Heart right ventricle (tissue), 16 donors: Measurements from ENCODE around the gene DGKZ. TPM values are rescaled to one million over a fixed set of nuclear protein-coding genes. Genes with fewer than 3 reads are reported as not detected.
A peak's percentile ranks its signal among the peaks of the same experiment; 100 is the strongest.

Source experiments
- ATAC-seq, 8 donors: fragments of 200-7000 bp; cut with Tn5 transposase; one replicate each; pipeline ENCODE4 v1.9.1; 2020; ENCODE audit warnings: mild to moderate bottlenecking in 8 of 8, moderate library complexity in 8 of 8, moderate number of reproducible peaks in 1 of 8
- DNase-seq, 2 donors: peaks; one replicate each; pipeline ENCODE4 v3.0.0-alpha.2; 2020
- H3K27ac ChIP-seq, 10 donors: fragments of 200-600 bp; sonication (generic) in 2 of 10; one replicate each; pipeline versions ENCODE4 v1.5.0 to v1.8.0; 2020 to 2022; ENCODE audit warnings: mild to moderate bottlenecking in 3 of 10
- H3K27me3 ChIP-seq, 7 donors: fragments of 200-600 bp; one replicate each; pipeline ENCODE4 v1.8.0; 2021 to 2022; ENCODE audit warnings: mild to moderate bottlenecking in 2 of 7
- H3K36me3 ChIP-seq, 9 donors: fragments of 200-600 bp; sonication (generic) in 1 of 9; one replicate each; pipeline versions ENCODE4 v1.5.0 to v1.8.0; 2020 to 2022; ENCODE audit warnings: mild to moderate bottlenecking in 2 of 9
- H3K4me1 ChIP-seq, 9 donors: fragments of 200-600 bp; sonication (generic) in 1 of 9; one replicate each; pipeline versions ENCODE4 v1.5.0 to v1.8.0; 2020 to 2022; ENCODE audit warnings: mild to moderate bottlenecking in 4 of 9
- H3K4me3 ChIP-seq, 10 donors: fragments of 200-600 bp; sonication (generic) in 2 of 10; one replicate each; pipeline versions ENCODE4 v1.5.0 to v1.8.0; 2020 to 2022; ENCODE audit warnings: mild to moderate bottlenecking in 7 of 10, moderate library complexity in 2 of 10
- H3K9me3 ChIP-seq, 11 donors: fragments of 200-600 bp in 10 of 11; sonication (generic) in 2 of 11; one replicate each; pipeline versions ENCODE4 v1.5.0 to v1.8.0; 2013 to 2022; ENCODE audit warnings: mild to moderate bottlenecking in 2 of 11, control low read depth in 1 of 11, moderate library complexity in 1 of 11
- WGBS, 2 donors: extraction: QIAGEN DNeasy Blood & Tissue Kit; methylation state at CpG; one replicate each; pipeline ENCODE4 v1.1.7; 2013; ENCODE audit warnings: inconsistent platforms in 1 of 2; 5-methylcytosine and 5-hydroxymethylcytosine counted together
- intact Hi-C, 10 donors: fragments of 100-400 bp; cut with DNase I; formaldehyde crosslinking; loops; one replicate each; pipeline versions ENCODE4 v1.11.1 to v1.14.2; 2022
- polyA plus RNA-seq, 2 donors: library from polyadenylated mRNA; stranded (reverse); fragments of 200-250 nt; gene quantifications; one replicate each; pipeline ENCODE4 v1.2.3, GENCODE V29; 2013
- total RNA-seq, 10 donors: library from RNA; stranded (reverse); fragmentation: NEBNext Ultra II Directional in 3 of 10; extraction: Animal tissue kit (Norgen Biotek cat#: 25700) in 3 of 10; gene quantifications; one replicate each; pipeline versions ENCODE4 v1.2.1 to v1.2.4, GENCODE V29; 2021 to 2023
- TF ChIP-seq, protein P1 (sequence below), 9 donors: fragments of 200-600 bp; sonication (generic) in 2 of 9; IDR thresholded peaks; one replicate each; pipeline versions ENCODE4 v1.5.0 to v1.8.0; 2021 to 2022; ENCODE audit warnings: antibody characterized with exemption in 9 of 9, mild to moderate bottlenecking in 5 of 9, moderate library complexity in 1 of 9
- donor health status: Arrhythmogenic right ventricular cardiomyopathy.
- donor health status: ischemic (EF 13 %, LVEDD 7.1; RV severe dilation, severe dysfunction).
- donor health status: healthy with polysubstance abuse.
- donor health status: DM: no; HTN: yes; CAD: no.
- donor health status: DM: no; HTN: no; CAD: no.
- donor health status: ischemic (EF 25% LVEDD 6.9; RV normal size, moderate dysfunction).
- donor health status: ischemic (EF 25% LVEDD 5.7; RV mildly dilated, moderate dysfunction).
- donor health status: healthy.
- donor health status: DM: yes; HTN: yes; CAD: no.
- donor health status: Ischemic cardiomyopathy.
- donor health status: ischemic (EF 35%, LVEDD 5.7; RV mildly dilated, moderate dysfunction).
- donor health status: nonischemic (EF 11% LVEDD 7.7; RV severe dilation, severe dysfunction).
- donor health status: DM: yes; HTN: yes; CAD: no.
- donor health status: PGD.
- donor health status: ischemic (EF 29% LVEDD 5.4; RV normal size, mild dysfunction).
- donor health status: nonischemic (EF 23%, LVEDD 6.1; RV moderate dilation, normal function).

Gene DGKZ
- total and polyA plus RNA-seq, 12 donors, result 31.9 to 107 (median 60.1) TPM

DNA sequence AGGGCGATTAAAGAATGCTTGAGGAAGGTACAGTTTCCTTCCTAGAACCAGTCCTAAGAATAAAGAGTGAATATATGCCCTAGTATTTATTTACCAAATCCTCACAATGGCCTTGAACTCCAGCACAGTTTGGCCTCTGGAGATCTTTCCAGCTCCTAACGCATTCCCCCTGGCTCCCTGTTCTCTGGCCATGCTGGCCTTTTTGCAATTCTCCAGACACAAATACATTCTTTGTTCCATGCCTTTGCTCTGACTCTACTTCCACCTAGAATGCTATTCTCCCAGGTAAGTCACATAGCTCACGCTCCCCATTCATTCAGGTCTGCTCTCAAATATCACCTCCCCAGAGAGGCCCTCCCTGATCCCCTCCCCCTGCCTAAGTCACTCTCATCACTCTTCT lies 3.7 kb upstream of the DGKZ start:
- H3K4me3 ChIP-seq, result no peak overlapping the region
- no peak for DNase-seq
- H3K36me3 ChIP-seq, result no peaks in the 10 kb centered on the region
- 78 to 83% methylated on average over 3 of the region's 3 CpGs for WGBS, 2 donors
- TF ChIP-seq, protein P1, sequence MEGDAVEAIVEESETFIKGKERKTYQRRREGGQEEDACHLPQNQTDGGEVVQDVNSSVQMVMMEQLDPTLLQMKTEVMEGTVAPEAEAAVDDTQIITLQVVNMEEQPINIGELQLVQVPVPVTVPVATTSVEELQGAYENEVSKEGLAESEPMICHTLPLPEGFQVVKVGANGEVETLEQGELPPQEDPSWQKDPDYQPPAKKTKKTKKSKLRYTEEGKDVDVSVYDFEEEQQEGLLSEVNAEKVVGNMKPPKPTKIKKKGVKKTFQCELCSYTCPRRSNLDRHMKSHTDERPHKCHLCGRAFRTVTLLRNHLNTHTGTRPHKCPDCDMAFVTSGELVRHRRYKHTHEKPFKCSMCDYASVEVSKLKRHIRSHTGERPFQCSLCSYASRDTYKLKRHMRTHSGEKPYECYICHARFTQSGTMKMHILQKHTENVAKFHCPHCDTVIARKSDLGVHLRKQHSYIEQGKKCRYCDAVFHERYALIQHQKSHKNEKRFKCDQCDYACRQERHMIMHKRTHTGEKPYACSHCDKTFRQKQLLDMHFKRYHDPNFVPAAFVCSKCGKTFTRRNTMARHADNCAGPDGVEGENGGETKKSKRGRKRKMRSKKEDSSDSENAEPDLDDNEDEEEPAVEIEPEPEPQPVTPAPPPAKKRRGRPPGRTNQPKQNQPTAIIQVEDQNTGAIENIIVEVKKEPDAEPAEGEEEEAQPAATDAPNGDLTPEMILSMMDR (IDR thresholded peaks at IDR 0.05), result no peak
- no peaks in the 10 kb centered on the region for H3K27me3 ChIP-seq
- intact Hi-C loops, result no loop called here
- no peaks in the 10 kb centered on the region for H3K9me3 ChIP-seq
- ATAC-seq, result no peak
- peak overlapping the region in 6 of 10 donors; percentile 2 to 95 (median 86) for H3K27ac ChIP-seq
- H3K4me1 ChIP-seq, result peaks cover 15 to 80% (median 69%) of the 10 kb centered on the region in 9 donors

DNA sequence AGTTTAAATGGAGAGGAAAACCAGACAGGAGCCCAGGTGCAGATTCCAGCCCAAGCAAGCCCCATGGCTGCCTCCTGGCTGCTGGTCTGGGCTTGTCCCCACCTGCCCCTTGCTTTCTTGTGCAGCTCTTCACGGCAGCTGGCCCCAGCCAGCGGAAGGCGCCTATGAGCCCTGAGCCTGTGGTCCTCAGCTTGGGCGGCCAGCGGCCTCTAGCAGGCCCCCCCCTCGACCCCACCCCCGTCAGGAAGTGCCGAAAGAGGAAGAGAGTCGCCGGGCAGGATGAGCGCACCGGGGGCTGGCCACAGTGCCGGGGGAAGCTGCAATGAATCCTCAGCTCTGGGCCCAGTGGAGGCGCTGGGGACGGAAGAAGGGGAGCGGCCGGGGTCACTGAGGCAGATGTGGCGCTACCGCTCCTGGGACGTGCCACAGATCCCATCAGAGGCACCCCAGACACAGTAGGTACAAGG lies 2.1 kb upstream of the DGKZ start:
- Histone ChIP-seq H3K36me3 (no peaks in the 10 kb centered on the region), H3K9me3 (no peaks in the 10 kb centered on the region), H3K27me3 (no peaks in the 10 kb centered on the region), H3K27ac (peak overlapping the region; percentile 60 to 95 (median 84)), H3K4me1 (peaks cover 9 to 80% (median 69%) of the 10 kb centered on the region in 9 donors), H3K4me3 (peak overlapping the region in 9 of 10 donors; percentile 38 to 72 (median 59))
- intact Hi-C loops, result no loop called here
- DNase-seq (peak; percentile 71 to 77), ATAC-seq (peak; percentile 4 to 70 (median 62))
- TF ChIP-seq, protein P1 (IDR thresholded peaks at IDR 0.05), result peak in 3 of 9 donors; percentile 23 to 40 (median 36)
- WGBS, 2 donors, result 53 to 54% methylated on average over 20 of the region's 20 CpGs

DNA sequence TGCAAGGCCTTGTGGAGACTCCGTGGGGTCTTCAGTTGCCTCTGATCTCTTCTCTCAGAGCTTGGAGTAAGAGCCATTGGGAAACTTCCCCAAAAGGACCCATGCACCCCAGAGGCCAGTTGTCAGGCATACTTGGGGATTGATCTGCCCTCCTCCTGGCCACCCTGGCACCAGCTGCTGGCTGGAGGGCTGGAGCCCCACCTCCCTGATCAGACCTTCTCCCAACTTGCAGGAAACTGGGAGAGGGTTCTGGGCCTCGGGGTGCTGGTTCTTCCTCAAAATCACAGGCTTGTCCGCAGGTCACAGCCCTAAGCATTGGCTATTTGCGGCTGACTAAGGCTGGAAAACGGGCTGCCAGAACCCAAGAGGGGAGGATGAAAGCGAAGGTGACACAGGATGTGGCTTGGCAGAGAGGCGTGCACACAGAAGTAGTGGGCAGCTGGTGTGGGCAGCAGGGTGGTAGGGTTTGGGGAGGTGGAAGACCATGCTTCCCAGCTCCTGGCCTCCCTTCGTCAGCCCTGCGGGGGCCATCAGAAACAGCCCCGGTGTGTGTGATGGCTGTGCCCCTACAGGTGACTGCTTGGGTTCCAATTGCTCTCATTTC lies 1.3 kb upstream of the DGKZ start:
- Histone ChIP-seq H3K9me3 (no peaks in the 10 kb centered on the region), H3K27me3 (no peaks in the 10 kb centered on the region), H3K27ac (peak overlapping the region; percentile 60 to 95 (median 84)), H3K36me3 (no peaks in the 10 kb centered on the region), H3K4me3 (peak overlapping the region in 9 of 10 donors; percentile 38 to 72 (median 59)), H3K4me1 (peaks cover 9 to 80% (median 72%) of the 10 kb centered on the region in 9 donors)
- TF ChIP-seq, protein P1 (IDR thresholded peaks at IDR 0.05), result no peak
- DNase-seq (no peak), ATAC-seq (peak in 3 of 8 donors; percentile 0 to 2 (median 1))
- 63 to 68% methylated on average over 10 of the region's 10 CpGs for WGBS, 2 donors
- intact Hi-C loops, result no loop called here

DNA sequence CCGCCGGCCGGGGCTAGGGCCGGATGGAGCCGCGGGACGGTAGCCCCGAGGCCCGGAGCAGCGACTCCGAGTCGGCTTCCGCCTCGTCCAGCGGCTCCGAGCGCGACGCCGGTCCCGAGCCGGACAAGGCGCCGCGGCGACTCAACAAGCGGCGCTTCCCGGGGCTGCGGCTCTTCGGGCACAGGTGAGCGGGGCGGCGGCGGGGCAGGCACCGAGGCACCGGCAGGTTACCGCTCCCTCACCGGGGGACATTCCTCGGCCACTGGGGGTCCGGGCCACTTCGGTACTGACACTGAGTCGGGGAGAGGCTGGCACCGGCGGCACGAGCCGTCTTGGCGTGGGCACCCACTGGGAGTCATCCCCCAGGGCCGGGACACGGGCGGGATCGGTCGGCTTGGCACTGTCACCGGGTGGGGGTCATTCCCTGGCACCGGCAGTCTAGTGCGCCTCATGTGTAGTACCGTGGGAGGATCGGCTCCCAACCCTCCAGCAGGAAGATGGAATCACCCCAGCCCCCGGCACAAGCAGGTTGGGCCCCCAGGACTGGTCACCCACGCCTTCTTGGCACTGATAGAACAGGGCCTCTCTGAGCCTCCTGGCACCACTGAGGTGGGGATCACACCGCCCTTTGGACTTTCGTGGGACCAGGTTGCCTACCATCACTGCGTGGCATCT lies 511 bp downstream of the DGKZ start:
- WGBS, 2 donors, result 2 to 22% methylated on average over 60 to 63 of the region's 63 CpGs
- peak in 2 of 8 donors; percentile 1 to 3 for ATAC-seq
- no peak for DNase-seq
- Histone ChIP-seq H3K27me3 (no peaks in the 10 kb centered on the region), H3K27ac (peak overlapping the region in 9 of 10 donors; percentile 49 to 91 (median 73)), H3K4me3 (peak overlapping the region; percentile 51 to 94 (median 84)), H3K36me3 (no peaks in the 10 kb centered on the region), H3K9me3 (no peaks in the 10 kb centered on the region), H3K4me1 (peaks cover 22 to 85% (median 72%) of the 10 kb centered on the region in 9 donors)
- intact Hi-C loops, result loop anchor here in 1 of 10 donors (2.0 kb wide), 1 partner anchor 15 kb away; no protein-coding TSS in a partner anchor
- TF ChIP-seq, protein P1 (IDR thresholded peaks at IDR 0.05), result no peak
